ENCODE measurements around the gene NEU4. TPM values are rescaled to one million over a fixed set of nuclear protein-coding genes. Genes with fewer than 3 reads are reported as not detected.

The NEU4 gene
- polyA plus RNA-seq, 3 donors: 0.26 to 2.6 (median 0.99) TPM

DNA sequence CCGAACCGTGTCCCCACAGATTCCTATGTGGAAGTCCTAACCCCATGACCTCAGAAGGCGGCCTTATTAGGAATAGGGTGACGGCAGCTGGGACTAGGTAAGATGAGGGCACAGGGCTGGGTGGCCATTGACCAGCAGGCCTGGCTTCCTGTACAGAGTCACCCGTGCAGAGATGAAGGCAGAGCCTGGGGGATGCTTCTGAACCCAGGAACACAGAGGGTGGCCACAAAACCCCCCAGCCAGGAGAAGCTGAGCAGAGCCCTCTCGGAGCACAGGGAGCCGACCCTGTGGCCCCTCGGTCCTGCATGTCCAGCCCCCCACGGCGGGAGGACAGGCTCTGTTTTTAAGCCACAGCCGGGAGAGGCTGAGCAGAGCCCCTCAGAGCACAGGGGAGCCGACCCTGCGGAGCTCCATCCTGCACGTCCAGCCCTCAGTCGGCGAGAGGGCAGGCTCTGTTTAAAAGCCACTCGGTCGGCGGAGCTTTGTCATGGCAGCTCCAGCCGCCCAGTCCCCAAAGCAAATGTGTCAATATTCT, 47.0 kb downstream of the NEU4 start:
- Mint-ChIP-seq H3K36me3 (no peaks in the 10 kb centered on the region), H3K27ac (peak overlapping the region in 2 of 7 donors; percentile 31 to 40), H3K27me3 (ENCODE audit: low read depth in 3 of 3) (peaks cover 0 to 13% (median 0%) of the 10 kb centered on the region in 3 donors), H3K4me1 (peaks cover 6% of the 10 kb centered on the region), H3K9me3 (peaks cover 0 to 3% (median 0%) of the 10 kb centered on the region in 7 donors), H3K4me3 (no peak overlapping the region)
- WGBS (ENCODE audit: insufficient coverage): 94% methylated on average over 14 of the region's 20 CpGs
- H3K9ac ChIP-seq (ENCODE audit: insufficient read depth, low read length, poor library complexity, severe bottlenecking): no peak overlapping the region
- H4K20me1 ChIP-seq (ENCODE audit: insufficient read depth, low read length): no peaks in the 10 kb centered on the region
- no peak overlapping the region for H3K27ac ChIP-seq (ENCODE audit: low read depth in 1 of 2, low read length in 2 of 2)
- no peak for DNase-seq
- TF ChIP-seq, protein P1, sequence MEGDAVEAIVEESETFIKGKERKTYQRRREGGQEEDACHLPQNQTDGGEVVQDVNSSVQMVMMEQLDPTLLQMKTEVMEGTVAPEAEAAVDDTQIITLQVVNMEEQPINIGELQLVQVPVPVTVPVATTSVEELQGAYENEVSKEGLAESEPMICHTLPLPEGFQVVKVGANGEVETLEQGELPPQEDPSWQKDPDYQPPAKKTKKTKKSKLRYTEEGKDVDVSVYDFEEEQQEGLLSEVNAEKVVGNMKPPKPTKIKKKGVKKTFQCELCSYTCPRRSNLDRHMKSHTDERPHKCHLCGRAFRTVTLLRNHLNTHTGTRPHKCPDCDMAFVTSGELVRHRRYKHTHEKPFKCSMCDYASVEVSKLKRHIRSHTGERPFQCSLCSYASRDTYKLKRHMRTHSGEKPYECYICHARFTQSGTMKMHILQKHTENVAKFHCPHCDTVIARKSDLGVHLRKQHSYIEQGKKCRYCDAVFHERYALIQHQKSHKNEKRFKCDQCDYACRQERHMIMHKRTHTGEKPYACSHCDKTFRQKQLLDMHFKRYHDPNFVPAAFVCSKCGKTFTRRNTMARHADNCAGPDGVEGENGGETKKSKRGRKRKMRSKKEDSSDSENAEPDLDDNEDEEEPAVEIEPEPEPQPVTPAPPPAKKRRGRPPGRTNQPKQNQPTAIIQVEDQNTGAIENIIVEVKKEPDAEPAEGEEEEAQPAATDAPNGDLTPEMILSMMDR (IDR thresholded peaks at IDR 0.05): no peak
- H3K4me3 ChIP-seq (replicated peaks in 1 of 3; ENCODE audit: low read depth in 2 of 3, low read length in 3 of 3): no peak overlapping the region
- no peak overlapping the region for H3K4me2 ChIP-seq (replicated peaks; ENCODE audit: extremely low read depth, low read length, poor library complexity, severe bottlenecking)
- intact Hi-C loops (cut with micrococcal nuclease): no loop called here
- H3K36me3 ChIP-seq (replicated peaks in 1 of 2; ENCODE audit: control insufficient read depth in 1 of 2, insufficient read depth in 2 of 2, low read length in 2 of 2): no peaks in the 10 kb centered on the region
- no peaks in the 10 kb centered on the region for H3K79me2 ChIP-seq (ENCODE audit: insufficient read depth, low read length)
- no peaks in the 10 kb centered on the region for H3K9me3 ChIP-seq (replicated peaks in 1 of 2; ENCODE audit: control insufficient read depth in 1 of 2, insufficient read depth in 1 of 2, low read length in 2 of 2)
- peaks cover 0 to 9% of the 10 kb centered on the region in 2 donors for H3K4me1 ChIP-seq (ENCODE audit: control insufficient read depth in 1 of 2, insufficient read depth in 2 of 2, low read length in 2 of 2)
- H2AFZ ChIP-seq (ENCODE audit: insufficient read depth, low read depth, low read length, poor library complexity, severe bottlenecking): no peak overlapping the region
- H3K27me3 ChIP-seq (ENCODE audit: control insufficient read depth in 2 of 2, insufficient read depth in 2 of 2, low read length in 2 of 2): no peaks in the 10 kb centered on the region

DNA sequence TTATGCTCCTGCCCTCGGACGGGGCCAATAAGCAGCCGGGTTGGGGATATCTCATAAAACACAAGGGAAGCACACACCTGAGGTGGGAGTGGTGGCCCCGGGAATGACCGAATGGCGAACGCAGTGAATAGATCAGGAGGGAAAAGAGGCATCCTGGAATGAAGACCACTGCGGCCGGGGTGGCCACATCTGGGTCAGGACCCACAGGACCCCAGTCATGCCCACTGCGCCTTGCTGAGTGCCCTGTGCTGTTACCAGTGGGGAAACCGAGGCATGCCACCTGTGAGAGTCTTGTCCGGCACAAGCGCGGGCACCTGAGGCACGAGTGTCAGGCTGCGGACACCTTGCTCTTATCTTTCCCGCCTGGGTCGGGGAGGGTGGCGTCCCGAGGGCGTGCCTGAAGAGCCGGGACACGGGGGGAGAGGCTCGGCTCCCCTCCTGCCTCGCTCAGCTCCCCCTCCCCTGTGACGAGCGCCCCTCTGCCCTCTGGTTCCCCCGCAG, 48.1 kb downstream of the NEU4 start:
- peaks cover 0 to under 1% of the 10 kb centered on the region in 2 donors for H3K27me3 ChIP-seq (ENCODE audit: control insufficient read depth in 2 of 2, insufficient read depth in 2 of 2, low read length in 2 of 2)
- H3K9me3 ChIP-seq (replicated peaks in 1 of 2; ENCODE audit: control insufficient read depth in 1 of 2, insufficient read depth in 1 of 2, low read length in 2 of 2): no peaks in the 10 kb centered on the region
- H3K4me1 ChIP-seq (ENCODE audit: control insufficient read depth in 1 of 2, insufficient read depth in 2 of 2, low read length in 2 of 2): peaks cover 0 to 9% of the 10 kb centered on the region in 2 donors
- H3K4me2 ChIP-seq (replicated peaks; ENCODE audit: extremely low read depth, low read length, poor library complexity, severe bottlenecking): no peak overlapping the region
- DNase-seq: no peak
- H2AFZ ChIP-seq (ENCODE audit: insufficient read depth, low read depth, low read length, poor library complexity, severe bottlenecking): no peak overlapping the region
- H3K9ac ChIP-seq (ENCODE audit: insufficient read depth, low read length, poor library complexity, severe bottlenecking): no peak overlapping the region
- no peak overlapping the region for H3K4me3 ChIP-seq (replicated peaks in 1 of 3; ENCODE audit: low read depth in 2 of 3, low read length in 3 of 3)
- H3K36me3 ChIP-seq (replicated peaks in 1 of 2; ENCODE audit: control insufficient read depth in 1 of 2, insufficient read depth in 2 of 2, low read length in 2 of 2): no peaks in the 10 kb centered on the region
- Mint-ChIP-seq H3K36me3 (no peaks in the 10 kb centered on the region), H3K27me3 (ENCODE audit: low read depth in 3 of 3) (peaks cover 2 to 20% (median 2%) of the 10 kb centered on the region in 3 donors), H3K4me1 (peaks cover 6% of the 10 kb centered on the region), H3K9me3 (peaks cover 0 to 2% (median 0%) of the 10 kb centered on the region in 7 donors), H3K27ac (no peak overlapping the region), H3K4me3 (no peak overlapping the region)
- no peak overlapping the region for H3K27ac ChIP-seq (ENCODE audit: low read depth in 1 of 2, low read length in 2 of 2)
- H3K79me2 ChIP-seq (ENCODE audit: insufficient read depth, low read length): no peaks in the 10 kb centered on the region
- WGBS (ENCODE audit: insufficient coverage): 96% methylated on average over 18 of the region's 28 CpGs
- no peaks in the 10 kb centered on the region for H4K20me1 ChIP-seq (ENCODE audit: insufficient read depth, low read length)
- intact Hi-C loops (cut with micrococcal nuclease): no loop called here
- TF ChIP-seq, protein P1 (IDR thresholded peaks at IDR 0.05): no peak

All from CD14-positive monocyte (primary cell).